Panc1 (cell line): ENCODE results near the gene CTDP1. TPM values are rescaled to one million over a fixed set of nuclear protein-coding genes. Genes with fewer than 3 reads are reported as not detected.

Experiments
- ATAC-seq: fragments of 200-7000 bp; cut with Tn5 transposase; 2 replicates; pipeline ENCODE4 v1.9.1; 2020; ENCODE audit warnings: mild to moderate bottlenecking, moderate library complexity
- BruUV-seq: library from RNA; stranded (reverse); fragments of 400-500 nt; replicated peaks from 2 replicates; lab custom pipeline; 2021; lab: Mats Ljungman, UMichigan
- CTCF ChIA-PET: fragments of 300-600 bp; sonication (Branson Sonifier 250); formaldehyde crosslinking; loops from one replicate; lab custom pipeline; 2022; ENCODE audit warnings: antibody characterized with exemption; lab: Charles Lee
- POLR2A ChIA-PET: fragments of 300-600 bp; sonication (Branson Sonifier 250); formaldehyde crosslinking; loops from one replicate; lab custom pipeline; 2022; ENCODE audit warnings: antibody characterized with exemption; lab: Charles Lee
- DNase-seq: peaks from one replicate; pipeline ENCODE4 v3.0.0-alpha.2; 2010; ENCODE audit warnings: low read depth, low spot score
- H3K27ac ChIP-seq: 2 replicates; pipeline ENCODE4 v1.5.1; 2011; ENCODE audit warnings: mild to moderate bottlenecking, low read length, inconsistent platforms
- H3K27me3 ChIP-seq: fragments of 200-500 bp; sonication (Bioruptor generic); 2 replicates; pipeline ENCODE4 v1.6.0; 2014; ENCODE audit warnings: low read length, inconsistent platforms; ENCODE audit not compliant: control insufficient read depth, insufficient read depth
- H3K36me3 ChIP-seq: fragments of 200-500 bp; sonication (Bioruptor generic); 2 replicates; pipeline ENCODE4 v1.5.1; 2014; ENCODE audit warnings: inconsistent platforms, mild to moderate bottlenecking, low read length, moderate library complexity; ENCODE audit not compliant: control insufficient read depth, insufficient read depth
- H3K4me1 ChIP-seq: 2 replicates; pipeline ENCODE4 v1.5.1; 2011; ENCODE audit warnings: inconsistent platforms, mild to moderate bottlenecking, low read length, moderate library complexity; ENCODE audit not compliant: control insufficient read depth, insufficient read depth
- H3K4me3 ChIP-seq, 2 experiments: 2 replicates each; pipeline ENCODE4 v1.5.1; 2011 to 2012; ENCODE audit warnings: low read depth in 2 of 2, low read length in 2 of 2, mild to moderate bottlenecking in 2 of 2, inconsistent platforms in 1 of 2, moderate library complexity in 1 of 2
- H3K9me3 ChIP-seq: fragments of 200-500 bp; sonication (Bioruptor generic); 2 replicates; pipeline ENCODE4 v1.5.1; 2014; ENCODE audit warnings: low read depth, mild to moderate bottlenecking, inconsistent platforms, low read length, moderate library complexity; ENCODE audit not compliant: control insufficient read depth, insufficient read depth
- CTCF ChIP-seq: fragments of 450-650 bp; IDR thresholded peaks from 2 replicates; pipeline ENCODE4 v1.5.1; 2017; ENCODE audit warnings: mild to moderate bottlenecking
- POLR2AphosphoS5 ChIP-seq: IDR thresholded peaks from 2 replicates; pipeline ENCODE4 v1.6.1; 2012; ENCODE audit warnings: mild to moderate bottlenecking, low read depth, low read length, moderate library complexity
- REST ChIP-seq, 2 experiments: IDR thresholded peaks; 2 replicates each; pipeline ENCODE4 v1.6.1; 2011 to 2012; ENCODE audit warnings: low read depth in 2 of 2, control low read depth in 1 of 2, low read length in 1 of 2, mild to moderate bottlenecking in 1 of 2, moderate library complexity in 1 of 2; ENCODE audit not compliant: insufficient read depth in 1 of 2
- SIN3A ChIP-seq: IDR thresholded peaks from 2 replicates; pipeline ENCODE4 v1.6.1; 2012; ENCODE audit warnings: low read depth, mild to moderate bottlenecking, low read length, moderate library complexity, borderline replicate concordance; ENCODE audit not compliant: insufficient read depth
- TCF7L2 ChIP-seq: IDR thresholded peaks from 2 replicates; pipeline ENCODE4 v1.6.1; 2011; ENCODE audit warnings: mild to moderate bottlenecking, low read depth, low read length, inconsistent platforms
- in situ Hi-C: cut with HindIII; loops from 2 replicates; pipeline ENCODE4 v1.10.0; 2016; ENCODE audit warnings: low sequenced_read_pairs, low pct_unique_long_range_greater_than_20kb
- intact Hi-C: fragments of 100-400 bp; cut with micrococcal nuclease; formaldehyde crosslinking; loops from one replicate; pipeline ENCODE4 v1.10.0; 2022; ENCODE audit not compliant: unreplicated experiment
- total RNA-seq: library from RNA; stranded (reverse); gene quantifications from one replicate; pipeline ENCODE4 v1.2.1, GENCODE V29; 2021; ENCODE audit not compliant: unreplicated experiment

The CTDP1 gene
- total RNA-seq, 1 experiment from 2014 or later = 52.8 TPM

- intact Hi-C loops = no loop called here
- no TSS peak for BruUV-seq
- CTCF ChIA-PET = no interaction called here
Measured at GRCh38 chr18:79789091-79789891, 109.7 kb downstream of the CTDP1 start.

GRCh38 chr18:79789901-79790890, 110.6 kb downstream of the CTDP1 start:
- Histone ChIP-seq H3K36me3 (no peaks in the 10 kb centered on the region), H3K4me1 (no peaks in the 10 kb centered on the region; the same call in 1 of the 2 replicates), H3K27ac (no peak overlapping the region), H3K27me3 (peaks cover 22% of the 10 kb centered on the region), H3K9me3 (no peaks in the 10 kb centered on the region), H3K4me3 (no peak overlapping the region)
- no peak for TF ChIP-seq SIN3A
- TF ChIP-seq REST (IDR thresholded peaks at IDR 0.05; ENCODE audit: insufficient read depth in 1 of 2, low read depth in 2 of 2, low read length in 1 of 2) = no peak
- TF ChIP-seq CTCF = no peak
- TF ChIP-seq TCF7L2 = no peak
- no peak for TF ChIP-seq POLR2AphosphoS5
- ATAC-seq = no peak
- ChIA-PET POLR2A (no interaction called here), CTCF (no interaction called here)
- no peak for DNase-seq
- BruUV-seq = no TSS peak
- intact Hi-C loops = no loop called here
- in situ Hi-C loops = no loop called here

More at GRCh38 chr18:79789091-79789891, 109.7 kb downstream of the CTDP1 start:
- no peak overlapping the region for H3K27ac ChIP-seq
- POLR2A ChIA-PET = no interaction called here
- TF ChIP-seq POLR2AphosphoS5 (no peak), SIN3A (no peak)
- H3K36me3 ChIP-seq = no peaks in the 10 kb centered on the region
- H3K4me3 ChIP-seq = no peak overlapping the region
- peaks cover 22% of the 10 kb centered on the region for H3K27me3 ChIP-seq
- ATAC-seq (no peak), DNase-seq (no peak)
- in situ Hi-C loops = no loop called here
- H3K9me3 ChIP-seq = no peaks in the 10 kb centered on the region
- H3K4me1 ChIP-seq = no peaks in the 10 kb centered on the region; the same call in 1 of the 2 replicates
